Heart left ventricle (tissue), 16 donors: ENCODE results near the gene TLK2. TPM values are rescaled to one million over a fixed set of nuclear protein-coding genes. Genes with fewer than 3 reads are reported as not detected.
A peak's percentile ranks its signal among the peaks of the same experiment; 100 is the strongest.

Experiments used
- ATAC-seq, 4 donors: fragments of 200-7000 bp; cut with Tn5 transposase; one replicate each; pipeline ENCODE4 v1.9.1; 2020 to 2022; ENCODE audit warnings: moderate library complexity in 4 of 4, mild to moderate bottlenecking in 3 of 4, moderate number of reproducible peaks in 1 of 4
- DNase-seq, 5 donors: peaks; one replicate each; pipeline ENCODE4 v3.0.0-alpha.2; 2020
- H3K27ac ChIP-seq, 12 donors: fragments of 200-600 bp; sonication (generic) in 4 of 12; one replicate each; pipeline versions ENCODE4 v1.5.0 to v1.8.0; 2016 to 2022; ENCODE audit warnings: mild to moderate bottlenecking in 2 of 12
- H3K27me3 ChIP-seq, 9 donors: fragments of 200-600 bp; sonication (generic) in 2 of 9; one replicate each; pipeline versions ENCODE4 v1.5.1 to v1.8.0; 2016 to 2022; ENCODE audit warnings: mild to moderate bottlenecking in 3 of 9
- H3K36me3 ChIP-seq, 9 donors: fragments of 200-600 bp; sonication (generic) in 2 of 9; one replicate each; pipeline versions ENCODE4 v1.5.0 to v1.8.0; 2018 to 2022; ENCODE audit warnings: mild to moderate bottlenecking in 2 of 9
- H3K4me1 ChIP-seq, 12 donors: fragments of 200-600 bp; sonication (generic) in 4 of 12; one replicate each; pipeline versions ENCODE4 v1.5.0 to v1.8.0; 2016 to 2022; ENCODE audit warnings: mild to moderate bottlenecking in 3 of 12
- H3K4me3 ChIP-seq, 12 donors: fragments of 200-600 bp; sonication (generic) in 4 of 12; one replicate each; pipeline versions ENCODE4 v1.5.0 to v1.8.0; 2017 to 2022; ENCODE audit warnings: mild to moderate bottlenecking in 9 of 12, moderate library complexity in 4 of 12
- H3K9me3 ChIP-seq, 12 donors: fragments of 200-600 bp; sonication (generic) in 4 of 12; one replicate each; pipeline versions ENCODE4 v1.5.0 to v1.8.0; 2016 to 2022; ENCODE audit warnings: mild to moderate bottlenecking in 1 of 12
- POLR2A ChIP-seq, 2 donors: fragments of 450-650 bp; IDR thresholded peaks; one replicate each; pipeline ENCODE4 v1.6.1; 2017; ENCODE audit warnings: antibody characterized with exemption in 2 of 2, mild to moderate bottlenecking in 2 of 2, moderate library complexity in 2 of 2
- WGBS, 4 donors: extraction: QIAGEN DNeasy Blood & Tissue Kit in 2 of 4; methylation state at CpG; one replicate each; pipeline versions ENCODE4 v1.1.5 to v1.1.7; 2013 to 2018; 5-methylcytosine and 5-hydroxymethylcytosine counted together
- intact Hi-C, 10 donors: fragments of 100-400 bp; cut with DNase I; formaldehyde crosslinking; loops; one replicate each; pipeline versions ENCODE4 v1.11.1 to v1.14.2; 2022
- polyA plus RNA-seq, 2 donors: library from polyadenylated mRNA; stranded (reverse); fragments of 200-250 nt; gene quantifications; one replicate each; pipeline ENCODE4 v1.2.3, GENCODE V29; 2013
- total RNA-seq, 9 donors: library from RNA; depleted of rRNA in 2 of 9; stranded (reverse); fragments of >200 nt in 2 of 9; fragmentation: NEBNext Ultra II Directional in 3 of 9; extraction: Animal tissue kit (Norgen Biotek cat#: 25700) in 3 of 9; gene quantifications; one replicate each; pipeline versions ENCODE4 v1.1.0 to v1.2.4, GENCODE V29; 2016 to 2023
- TF ChIP-seq, protein P1 (sequence below), 12 donors: fragments of 200-600 bp; sonication (generic) in 4 of 12; IDR thresholded peaks; one replicate each; pipeline versions ENCODE4 v1.5.0 to v1.8.0; 2018 to 2022; ENCODE audit warnings: antibody characterized with exemption in 12 of 12, mild to moderate bottlenecking in 5 of 12
- donor health status: ischemic (EF 13 %, LVEDD 7.1; RV severe dilation, severe dysfunction).
- donor health status: healthy with polysubstance abuse.
- donor health status: DM: no; HTN: yes; CAD: no.
- donor health status: DM: no; HTN: no; CAD: no.
- donor health status: ischemic (EF 25% LVEDD 6.9; RV normal size, moderate dysfunction).
- donor health status: ischemic (EF 25% LVEDD 5.7; RV mildly dilated, moderate dysfunction).
- donor health status: healthy.
- donor health status: DM: yes; HTN: yes; CAD: no.
- donor health status: ischemic (EF 35%, LVEDD 5.7; RV mildly dilated, moderate dysfunction).
- donor health status: nonischemic (EF 11% LVEDD 7.7; RV severe dilation, severe dysfunction).
- donor health status: DM: yes; HTN: yes; CAD: no.
- donor health status: PGD.
- donor health status: ischemic (EF 29% LVEDD 5.4; RV normal size, mild dysfunction).
- donor health status: nonischemic (EF 23%, LVEDD 6.1; RV moderate dilation, normal function).

TLK2 gene
- total and polyA plus RNA-seq, 11 donors, result 11.0 to 36.8 (median 29.5) TPM

DNA sequence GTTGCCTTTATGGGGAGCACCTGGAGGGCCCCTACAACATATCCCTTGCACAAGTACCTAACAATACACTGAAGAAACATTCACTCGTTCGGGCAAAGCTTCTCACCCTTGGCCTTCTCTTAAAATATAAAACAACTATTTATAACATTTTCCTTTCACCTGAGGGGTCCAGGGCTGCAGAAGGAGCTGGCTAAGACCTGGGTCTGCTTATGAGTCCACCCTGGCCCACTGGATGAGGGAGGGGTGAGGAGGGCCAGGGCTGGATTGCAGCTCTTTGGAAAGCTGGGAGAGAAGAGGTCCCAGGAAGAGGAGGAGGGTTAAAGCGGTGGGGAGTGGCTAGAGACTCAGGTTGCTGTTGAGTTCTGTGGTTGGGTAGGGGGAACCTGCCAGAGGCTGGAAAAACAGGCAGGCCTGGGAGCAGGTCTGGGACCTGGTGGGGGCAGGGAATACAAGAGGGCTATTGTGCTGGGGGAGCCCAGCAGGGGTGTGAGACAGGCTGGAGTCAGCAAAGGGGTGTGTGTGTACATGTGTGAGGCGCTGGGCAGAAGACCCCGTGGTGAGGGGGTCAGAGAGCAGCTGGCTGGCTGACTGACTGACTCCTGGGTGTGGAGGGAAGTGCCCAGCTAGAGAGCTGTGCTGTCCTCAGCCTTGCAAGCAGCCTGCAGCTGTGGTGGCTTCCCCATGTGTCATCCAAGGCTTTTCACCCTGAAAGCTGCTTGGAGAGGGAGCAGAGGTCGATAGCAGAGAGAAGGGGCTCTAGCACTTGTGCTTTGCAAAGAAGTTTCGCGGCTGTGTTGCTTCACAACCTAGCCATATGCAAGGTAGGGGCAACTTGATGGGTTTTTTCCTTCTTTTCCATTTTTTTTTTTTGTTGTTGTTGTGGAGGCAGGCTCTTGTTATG lies 138.6 kb downstream of the TLK2 start:
- ATAC-seq, result no peak
- H3K4me1 ChIP-seq, result peaks cover 0 to 52% (median 4%) of the 10 kb centered on the region in 12 donors
- no peak overlapping the region for H3K4me3 ChIP-seq
- no peaks in the 10 kb centered on the region for H3K9me3 ChIP-seq
- no peak overlapping the region for H3K27ac ChIP-seq
- H3K27me3 ChIP-seq, result no peaks in the 10 kb centered on the region
- TF ChIP-seq, protein P1, sequence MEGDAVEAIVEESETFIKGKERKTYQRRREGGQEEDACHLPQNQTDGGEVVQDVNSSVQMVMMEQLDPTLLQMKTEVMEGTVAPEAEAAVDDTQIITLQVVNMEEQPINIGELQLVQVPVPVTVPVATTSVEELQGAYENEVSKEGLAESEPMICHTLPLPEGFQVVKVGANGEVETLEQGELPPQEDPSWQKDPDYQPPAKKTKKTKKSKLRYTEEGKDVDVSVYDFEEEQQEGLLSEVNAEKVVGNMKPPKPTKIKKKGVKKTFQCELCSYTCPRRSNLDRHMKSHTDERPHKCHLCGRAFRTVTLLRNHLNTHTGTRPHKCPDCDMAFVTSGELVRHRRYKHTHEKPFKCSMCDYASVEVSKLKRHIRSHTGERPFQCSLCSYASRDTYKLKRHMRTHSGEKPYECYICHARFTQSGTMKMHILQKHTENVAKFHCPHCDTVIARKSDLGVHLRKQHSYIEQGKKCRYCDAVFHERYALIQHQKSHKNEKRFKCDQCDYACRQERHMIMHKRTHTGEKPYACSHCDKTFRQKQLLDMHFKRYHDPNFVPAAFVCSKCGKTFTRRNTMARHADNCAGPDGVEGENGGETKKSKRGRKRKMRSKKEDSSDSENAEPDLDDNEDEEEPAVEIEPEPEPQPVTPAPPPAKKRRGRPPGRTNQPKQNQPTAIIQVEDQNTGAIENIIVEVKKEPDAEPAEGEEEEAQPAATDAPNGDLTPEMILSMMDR (IDR thresholded peaks at IDR 0.05), result no peak
- TF ChIP-seq POLR2A (IDR thresholded peaks at IDR 0.05), result no peak
- 82 to 84% (median 83%) methylated on average over 8 of the region's 8 CpGs for WGBS, 4 donors
- H3K36me3 ChIP-seq, result peaks cover 0 to 42% (median 32%) of the 10 kb centered on the region in 9 donors
- no peak for DNase-seq
- intact Hi-C loops, result no loop called here

DNA sequence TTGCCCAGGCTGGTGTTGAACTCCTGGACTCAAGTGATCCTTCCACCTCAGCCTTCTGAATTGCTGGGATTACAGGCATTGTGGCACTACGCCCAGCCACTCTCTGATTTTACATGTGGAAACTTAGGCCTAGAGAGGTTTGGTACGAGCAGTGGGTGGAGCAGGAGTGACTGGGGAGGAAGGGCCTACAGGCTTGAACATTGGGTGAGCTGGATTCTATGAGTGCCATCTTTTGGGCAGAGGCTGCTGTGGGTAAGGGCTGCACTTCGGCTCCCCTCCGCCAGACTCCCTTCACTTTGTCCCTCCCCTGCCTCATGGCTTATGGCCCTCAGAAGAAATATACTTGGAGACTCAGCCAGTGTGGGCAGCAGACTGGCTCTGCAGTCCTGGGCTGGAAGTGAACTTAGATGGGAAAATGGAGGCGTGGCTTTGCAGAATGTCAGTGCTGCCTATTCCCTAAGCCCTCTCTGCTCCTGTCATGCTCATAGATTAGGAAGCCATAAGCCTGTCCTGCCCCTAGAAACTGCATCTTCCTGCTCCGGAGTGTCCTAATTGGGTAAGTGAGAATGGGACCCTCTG lies 139.4 kb downstream of the TLK2 start:
- Histone ChIP-seq H3K27me3 (no peaks in the 10 kb centered on the region), H3K27ac (no peak overlapping the region), H3K9me3 (no peaks in the 10 kb centered on the region), H3K36me3 (peaks cover 0 to 34% (median 25%) of the 10 kb centered on the region in 9 donors), H3K4me3 (no peak overlapping the region), H3K4me1 (peaks cover 0 to 50% (median 4%) of the 10 kb centered on the region in 12 donors)
- TF ChIP-seq POLR2A (IDR thresholded peaks at IDR 0.05), result no peak
- TF ChIP-seq, protein P1 (IDR thresholded peaks at IDR 0.05), result no peak
- DNase-seq, result no peak
- peak in 2 of 4 donors; percentile 5 to 16 for ATAC-seq
- intact Hi-C loops, result no loop called here
- WGBS, 4 donors, result 75 to 85% (median 84%) methylated on average over 6 of the region's 6 CpGs

DNA sequence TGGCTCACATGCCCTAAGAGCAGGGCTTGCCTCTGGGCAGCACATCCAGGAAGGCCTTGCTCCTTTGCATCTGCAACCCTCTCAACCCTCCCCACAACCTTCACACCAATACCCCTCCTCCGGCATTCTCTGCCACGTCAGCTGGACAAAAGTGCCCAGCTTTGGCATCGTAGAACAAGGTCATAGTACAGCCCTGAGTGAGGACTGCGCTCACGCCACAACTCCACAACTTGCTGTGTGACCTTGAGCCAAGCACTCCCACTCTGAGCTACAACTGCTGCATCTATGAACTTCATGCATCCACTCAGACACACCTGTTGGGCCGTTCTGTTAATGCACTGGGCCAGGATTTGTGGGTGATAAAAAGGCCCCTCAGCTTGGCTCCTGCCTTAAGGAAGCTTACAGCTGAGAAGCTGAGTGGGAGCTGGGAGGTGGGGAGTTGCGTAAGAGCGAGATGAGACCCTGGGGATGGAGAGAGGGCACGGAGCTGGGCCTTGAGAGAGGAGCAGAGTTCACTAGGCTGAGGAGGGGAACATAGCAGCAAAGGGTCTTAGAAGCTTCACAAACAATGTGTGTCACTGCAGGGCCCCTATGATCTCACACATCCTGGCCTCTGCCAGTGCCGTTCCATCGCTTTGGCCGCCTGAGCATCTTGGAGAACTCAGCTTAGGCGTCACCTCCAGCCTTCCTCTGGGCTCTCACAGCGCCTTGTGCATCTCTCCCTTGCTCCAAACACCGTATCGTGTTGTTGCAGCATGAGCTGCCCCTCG lies 140.2 kb downstream of the TLK2 start:
- peaks cover 0 to 44% (median 4%) of the 10 kb centered on the region in 12 donors for H3K4me1 ChIP-seq
- intact Hi-C loops, result no loop called here
- DNase-seq (peak in 2 of 5 donors; percentile 49 to 60), ATAC-seq (peak; percentile 11 to 60 (median 46))
- H3K27ac ChIP-seq, result peak overlapping the region in 4 of 12 donors; percentile 19 to 51 (median 38)
- no peaks in the 10 kb centered on the region for H3K9me3 ChIP-seq
- TF ChIP-seq, protein P1 (IDR thresholded peaks at IDR 0.05), result no peak
- no peak for TF ChIP-seq POLR2A (IDR thresholded peaks at IDR 0.05)
- no peaks in the 10 kb centered on the region for H3K27me3 ChIP-seq
- no peak overlapping the region for H3K4me3 ChIP-seq
- H3K36me3 ChIP-seq, result peaks cover 0 to 26% (median 19%) of the 10 kb centered on the region in 9 donors
- 77 to 88% (median 80%) methylated on average over 17 of the region's 17 CpGs for WGBS, 4 donors
